GM12878 (cell line): ENCODE results near the gene MAGI1. TPM values are rescaled to one million over a fixed set of nuclear protein-coding genes. Genes with fewer than 3 reads are reported as not detected.

Experiments
- ATAC-seq: fragments of 200-7000 bp; cut with Tn5 transposase; 3 replicates; pipeline ENCODE4 v1.9.1; 2020; ENCODE audit warnings: mild to moderate bottlenecking, moderate library complexity
- BruUV-seq: library from RNA; stranded (reverse); fragments of 400-500 nt; replicated peaks from 2 replicates; lab custom pipeline; 2021; lab: Mats Ljungman, UMichigan
- CTCF ChIA-PET: fragments of 300-600 bp; sonication (Branson Sonifier 250); formaldehyde crosslinking; extraction: SDS; loops from one replicate; lab custom pipeline; 2021; ENCODE audit warnings: inconsistent platforms; lab: Yijun Ruan, JAX
- POLR2A ChIA-PET: fragments of 350-600 bp; formaldehyde crosslinking; extraction: SDS; loops from one replicate; lab custom pipeline; 2021; ENCODE audit warnings: inconsistent platforms; lab: Charles Lee
- RAD21 ChIA-PET: fragments of 300-600 bp; sonication (Branson Sonifier 250); formaldehyde crosslinking; loops from one replicate; lab custom pipeline; 2023; ENCODE audit warnings: antibody characterized with exemption; ENCODE audit not compliant: unreplicated experiment; lab: Charles Lee
- SMC1A ChIA-PET: fragments of 300-600 bp; sonication (Branson Sonifier 250); formaldehyde crosslinking; loops from one replicate; lab custom pipeline; 2023; ENCODE audit not compliant: unreplicated experiment, uncharacterized antibody; lab: Charles Lee
- DNase-seq: peaks from one replicate; pipeline ENCODE4 v3.0.0-alpha.2; 2011; ENCODE audit warnings: low read depth, low spot score
- FAIRE-seq: peaks from 3 replicates; lab custom pipeline; 2011; peaks lifted over from hg19 to GRCh38; lab: Jason Lieb, UNC
- H2AFZ ChIP-seq: 2 replicates; pipeline ENCODE4 v1.6.0; 2011; ENCODE audit warnings: low read depth, low read length, control low read depth; ENCODE audit not compliant: control insufficient read depth
- H3K27ac ChIP-seq: 2 replicates; pipeline ENCODE4 v1.5.1; 2011; ENCODE audit warnings: control low read depth; ENCODE audit not compliant: control insufficient read depth, insufficient read depth
- H3K27me3 ChIP-seq, 2 experiments: replicated peaks in 1 of 2; 2 replicates each; pipeline versions ENCODE4 v1.6.0 to v1.6.1; 2011; ENCODE audit warnings: low read length in 1 of 2; ENCODE audit not compliant: control insufficient read depth in 2 of 2, insufficient read depth in 2 of 2
- H3K36me3 ChIP-seq, 2 experiments: 2 replicates each; pipeline ENCODE4 v1.5.1; 2011; ENCODE audit warnings: low read length in 1 of 2; ENCODE audit not compliant: control insufficient read depth in 2 of 2, insufficient read depth in 2 of 2
- H3K4me1 ChIP-seq: 2 replicates; pipeline ENCODE4 v1.6.1; 2011; ENCODE audit warnings: mild to moderate bottlenecking, low read length, moderate library complexity, mixed read lengths; ENCODE audit not compliant: control insufficient read depth, insufficient read depth
- H3K4me2 ChIP-seq: 2 replicates; pipeline ENCODE4 v1.6.0; 2011; ENCODE audit warnings: control low read depth; ENCODE audit not compliant: control insufficient read depth, insufficient read depth
- H3K4me3 ChIP-seq: fragments of 200-600 bp; sonication (generic); 2 replicates; pipeline ENCODE4 v1.5.1; 2016
- H3K79me2 ChIP-seq: 2 replicates; pipeline ENCODE4 v1.6.0; 2011; ENCODE audit warnings: low read length; ENCODE audit not compliant: control insufficient read depth, insufficient read depth
- H3K9ac ChIP-seq: 2 replicates; pipeline ENCODE4 v1.8.0; 2011; ENCODE audit warnings: low read length, control low read depth, mixed read lengths; ENCODE audit not compliant: control insufficient read depth, insufficient read depth
- H3K9me3 ChIP-seq: replicated peaks from 3 replicates; pipeline ENCODE4 v1.5.1; 2011; ENCODE audit warnings: mild to moderate bottlenecking, low read length; ENCODE audit not compliant: control insufficient read depth, insufficient read depth
- H4K20me1 ChIP-seq: 2 replicates; pipeline ENCODE4 v1.6.0; 2011; ENCODE audit not compliant: control insufficient read depth, insufficient read depth
- GATAD2B ChIP-seq: fragments of 450-650 bp; conservative IDR thresholded peaks from 2 replicates; pipeline ENCODE4 v1.6.1; 2017; ENCODE audit warnings: low read depth, mild to moderate bottlenecking, moderate library complexity
- HCFC1 ChIP-seq: fragments of 150-350 bp; IDR thresholded peaks from 2 replicates; pipeline ENCODE4 v1.6.1; 2014; ENCODE audit warnings: low read length
- IKZF1 ChIP-seq: fragments of 450-650 bp; conservative IDR thresholded peaks from 2 replicates; pipeline ENCODE4 v1.6.1; 2017; ENCODE audit warnings: antibody characterized with exemption, mild to moderate bottlenecking
- IKZF2 ChIP-seq, 2 experiments: fragments of 450-650 bp; IDR thresholded peaks; 2 replicates each; pipeline ENCODE4 v1.6.1; 2017; ENCODE audit warnings: mild to moderate bottlenecking in 2 of 2, moderate library complexity in 2 of 2
- JUNB ChIP-seq: IDR thresholded peaks from 2 replicates; pipeline ENCODE4 v1.6.1; 2016; ENCODE audit warnings: antibody characterized with exemption, mild to moderate bottlenecking
- MTA3 ChIP-seq: IDR thresholded peaks from 2 replicates; pipeline ENCODE4 v1.6.1; 2012; ENCODE audit warnings: low read length, inconsistent platforms, borderline replicate concordance
- NFXL1 ChIP-seq: fragments of 450-650 bp; IDR thresholded peaks from 2 replicates; pipeline ENCODE4 v1.6.1; 2017; ENCODE audit warnings: antibody characterized with exemption, mild to moderate bottlenecking, borderline replicate concordance
- PBX3 ChIP-seq: IDR thresholded peaks from 2 replicates; pipeline ENCODE4 v1.6.1; 2011; ENCODE audit warnings: mild to moderate bottlenecking, low read depth, low read length, moderate library complexity; ENCODE audit not compliant: insufficient replicate concordance
- PML ChIP-seq: IDR thresholded peaks from 2 replicates; pipeline ENCODE4 v1.6.1; 2012; ENCODE audit warnings: low read length, inconsistent platforms
- RFX5 ChIP-seq: IDR thresholded peaks from 2 replicates; pipeline ENCODE4 v1.6.1; 2011; ENCODE audit warnings: low read depth, low read length, improper control_type of control experiment
- RUNX3 ChIP-seq: IDR thresholded peaks from 2 replicates; pipeline ENCODE4 v1.6.1; 2012; ENCODE audit warnings: low read length, inconsistent platforms
- TAF1 ChIP-seq: IDR thresholded peaks from 2 replicates; pipeline ENCODE4 v1.6.1; 2011; ENCODE audit warnings: mild to moderate bottlenecking, low read depth, low read length, borderline replicate concordance
- WRNIP1 ChIP-seq: IDR thresholded peaks from 2 replicates; pipeline ENCODE4 v1.6.1; 2011; ENCODE audit warnings: low read depth, low read length, improper control_type of control experiment, borderline replicate concordance
- ZBTB40 ChIP-seq: fragments of 450-650 bp; IDR thresholded peaks from 2 replicates; pipeline ENCODE4 v1.6.1; 2016; ENCODE audit warnings: mild to moderate bottlenecking, moderate library complexity, borderline replicate concordance
- WGBS: methylation state at CpG from one replicate; pipeline ENCODE4 v1.1.6; 2016; ENCODE audit warnings: low lambda C conversion rate; ENCODE audit not compliant: insufficient replicate concordance, insufficient coverage; ENCODE audit errors: missing lambda C conversion rate; 5-methylcytosine and 5-hydroxymethylcytosine counted together
- in situ Hi-C: fragments of 300-500 bp; cut with MboI; formaldehyde crosslinking; loops from 9 replicates; pipeline ENCODE4 v1.14.3; 2018; ENCODE audit warnings: mixed read lengths
- intact Hi-C: fragments of 100-400 bp; cut with micrococcal nuclease; formaldehyde crosslinking; loops from one replicate; pipeline ENCODE4 v1.14.2; 2022; ENCODE audit not compliant: unreplicated experiment
- polyA plus RNA-seq, 11 experiments: library from polyadenylated mRNA; depleted of rRNA in 4 of 11; unstranded in 6 of 11; stranded (reverse) in 5 of 11; fragments of >200 nt; fragmentation: Nextera tagmentation in 4 of 11; fragmentation: Illumina TruSeq in 1 of 11; extraction: Ambion mirVana in 4 of 11; extraction: Trizol in 1 of 11; gene quantifications; 1 replicate in 1 of 11; 2 replicates in 10 of 11; pipeline versions ENCODE4 v1.2.1 to v1.2.3, GENCODE V29; 2011 to 2016; ENCODE audit warnings: inconsistent platforms in 2 of 11, missing spikeins in 2 of 11, low read depth in 1 of 11
- total RNA-seq, 4 experiments: library from RNA; depleted of rRNA in 3 of 4; stranded (reverse); fragments of >200 nt in 3 of 4; fragmentation: Illumina TruSeq in 1 of 4; extraction: Trizol in 1 of 4; gene quantifications; 2 replicates each; pipeline versions ENCODE4 v1.2.1 to v1.2.3, GENCODE V29; 2013 to 2021

Gene MAGI1
- total and polyA plus RNA-seq, 10 of the 15 experiments (the other 5 are each of a cell fraction or from before 2014, with no cell fraction given): 0.02 to 3.3 (median 0.29) TPM; not detected in 1

GRCh38 chr3:65633018-65633638 lies 405.6 kb downstream of the MAGI1 start:
- H3K36me3 ChIP-seq: no peaks in the 10 kb centered on the region
- no peak overlapping the region for H3K4me2 ChIP-seq
- no peaks in the 10 kb centered on the region for H3K27me3 ChIP-seq
- no peaks in the 10 kb centered on the region for H3K9me3 ChIP-seq
- BruUV-seq: no TSS peak
- intact Hi-C loops (no loop called here), in situ Hi-C loops (no loop called here)
- H2AFZ ChIP-seq: no peak overlapping the region
- H3K9ac ChIP-seq: no peak overlapping the region
- no peak for DNase-seq
- no peaks in the 10 kb centered on the region for H4K20me1 ChIP-seq
- H3K4me1 ChIP-seq: no peaks in the 10 kb centered on the region
- WGBS: 40% methylated on average over 7 of the region's 7 CpGs
- POLR2A ChIA-PET: no interaction called here
- SMC1A ChIA-PET: no interaction called here
- no peak for ATAC-seq
- TF ChIP-seq WRNIP1: no peak
- TF ChIP-seq RUNX3: no peak
- no peak for TF ChIP-seq NFXL1
- no peak for TF ChIP-seq MTA3
- no peak for TF ChIP-seq GATAD2B
- no peak for TF ChIP-seq PML
- no peak for TF ChIP-seq PBX3
- TF ChIP-seq JUNB: no peak
- TF ChIP-seq IKZF2 (IDR thresholded peaks at IDR 0.05): no peak
- TF ChIP-seq HCFC1: no peak
- no peak for TF ChIP-seq ZBTB40
- no peak for TF ChIP-seq IKZF1
- no peak for TF ChIP-seq RFX5
- TF ChIP-seq TAF1: no peak
- no peak overlapping the region for H3K4me3 ChIP-seq
- H3K79me2 ChIP-seq: no peaks in the 10 kb centered on the region
- no peak overlapping the region for H3K27ac ChIP-seq
- RAD21 ChIA-PET: no interaction called here
- no peak for FAIRE-seq
- CTCF ChIA-PET: interaction anchor here (1.5 kb wide), 1 partner anchor 19 kb away, joined by 3 read pairs; no protein-coding TSS in a partner anchor
